H1 (cell line): Measurements from ENCODE around the gene COIL. TPM values are rescaled to one million over a fixed set of nuclear protein-coding genes. Genes with fewer than 3 reads are reported as not detected.

Experiments used
- EP300 ChIP-seq, 2 experiments: IDR thresholded peaks; 1 replicate in 1 of 2; 2 replicates in 1 of 2; pipeline ENCODE4 v1.6.1; 2011 to 2012; ENCODE audit warnings: low read depth in 2 of 2, low read length in 2 of 2, mild to moderate bottlenecking in 2 of 2, borderline replicate concordance in 1 of 2, inconsistent platforms in 1 of 2, moderate library complexity in 1 of 2
- NANOG ChIP-seq: IDR thresholded peaks from 2 replicates; pipeline ENCODE4 v1.6.1; 2011; ENCODE audit warnings: low read length, low read depth, mild to moderate bottlenecking, inconsistent platforms; ENCODE audit not compliant: insufficient read depth, poor library complexity, severe bottlenecking
- RBBP5 ChIP-seq: IDR thresholded peaks from 2 replicates; pipeline ENCODE4 v1.7.1; 2012; ENCODE audit warnings: low read depth, mild to moderate bottlenecking, inconsistent platforms, low read length, moderate library complexity, borderline replicate concordance
- RXRA ChIP-seq: IDR thresholded peaks from 2 replicates; pipeline ENCODE4 v1.6.1; 2011; ENCODE audit warnings: low read depth, mild to moderate bottlenecking, low read length, moderate library complexity; ENCODE audit not compliant: insufficient read depth
- SP1 ChIP-seq: IDR thresholded peaks from 2 replicates; pipeline ENCODE4 v1.6.1; 2011; ENCODE audit warnings: low read depth, low read length
- SUZ12 ChIP-seq: fragments of 200-600 bp; sonication (generic); IDR thresholded peaks from 2 replicates; pipeline ENCODE4 v1.6.1; 2012; ENCODE audit warnings: mild to moderate bottlenecking, inconsistent platforms, low read length, moderate library complexity, mixed read lengths
- polyA plus RNA-seq, 7 experiments: library from polyadenylated mRNA; depleted of rRNA in 3 of 7; stranded (reverse) in 5 of 7; unstranded in 2 of 7; fragments of >200 nt in 5 of 7; fragments of 200-250 nt in 2 of 7; gene quantifications; 1 replicate in 5 of 7; 2 replicates in 1 of 7; 4 replicates in 1 of 7; pipeline versions ENCODE4 v1.2.1 to v1.2.3, GENCODE V29; 2011 to 2013; ENCODE audit warnings: missing spikeins in 2 of 7, mixed read lengths in 2 of 7
- total RNA-seq: library from RNA; stranded (reverse); fragmentation: NEBNext Ultra II Directional; extraction: Animal tissue kit (Norgen Biotek cat#: 25700); gene quantifications from 2 replicates; pipeline ENCODE4 v1.2.1, GENCODE V29; 2021
- TF ChIP-seq, protein P1 (sequence below): IDR thresholded peaks from 2 replicates; pipeline ENCODE4 v1.6.1; 2012; ENCODE audit warnings: inconsistent platforms
- TF ChIP-seq, protein P2 (sequence below), 3 experiments: IDR thresholded peaks; 1 replicate in 2 of 3; 2 replicates in 1 of 3; pipeline versions ENCODE4 v1.5.1 to v1.6.1; 2011; ENCODE audit warnings: low read length in 3 of 3, mild to moderate bottlenecking in 3 of 3, inconsistent platforms in 2 of 3, low read depth in 1 of 3, moderate library complexity in 1 of 3; ENCODE audit not compliant: insufficient read depth in 1 of 3; ENCODE audit errors: control extremely low read depth in 1 of 3

The COIL gene
- total and polyA plus RNA-seq, 2 of the 8 experiments (the other 6 are each of a cell fraction or from before 2014, with no cell fraction given) = 5.2 to 23.6 TPM

DNA sequence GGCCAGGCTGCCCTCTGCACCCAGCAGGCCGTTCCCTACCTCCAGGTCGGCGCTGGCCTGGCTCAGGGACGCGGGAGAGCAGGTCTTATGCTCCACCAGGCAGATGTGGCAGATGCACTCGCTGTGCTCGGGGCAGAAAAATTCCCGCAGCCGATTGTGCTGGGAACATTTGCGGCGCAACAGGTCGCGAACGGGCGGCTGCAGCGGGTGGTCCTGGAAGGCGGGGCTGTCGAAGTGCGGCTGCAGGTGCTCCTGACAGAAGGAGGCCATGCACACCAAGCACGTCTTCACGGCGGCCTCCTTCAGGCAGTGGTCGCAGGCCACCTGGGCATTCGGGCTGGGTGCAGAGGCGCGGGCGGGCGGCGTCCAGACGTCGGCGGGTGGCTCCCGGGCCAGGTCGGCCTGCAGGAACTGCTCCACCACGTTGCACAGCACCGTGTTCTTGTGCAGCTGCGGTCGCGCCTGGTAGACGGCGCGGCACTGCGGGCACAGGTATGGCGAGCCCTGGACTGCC is 47.4 kb downstream of the COIL start (continued):
- TF ChIP-seq, protein P1, sequence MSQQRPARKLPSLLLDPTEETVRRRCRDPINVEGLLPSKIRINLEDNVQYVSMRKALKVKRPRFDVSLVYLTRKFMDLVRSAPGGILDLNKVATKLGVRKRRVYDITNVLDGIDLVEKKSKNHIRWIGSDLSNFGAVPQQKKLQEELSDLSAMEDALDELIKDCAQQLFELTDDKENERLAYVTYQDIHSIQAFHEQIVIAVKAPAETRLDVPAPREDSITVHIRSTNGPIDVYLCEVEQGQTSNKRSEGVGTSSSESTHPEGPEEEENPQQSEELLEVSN = peak; percentile 77
- TF ChIP-seq EP300 (IDR thresholded peaks at IDR 0.05; ENCODE audit: borderline replicate concordance in 1 of 2, low read depth in 2 of 2, low read length in 2 of 2) (no peak), NANOG (no peak), RBBP5 (no peak; the same call in 1 of the 2 replicates), SUZ12 (no peak; the same call in 1 of the 2 replicates), RXRA (no peak), SP1 (no peak)
- TF ChIP-seq, protein P2, sequence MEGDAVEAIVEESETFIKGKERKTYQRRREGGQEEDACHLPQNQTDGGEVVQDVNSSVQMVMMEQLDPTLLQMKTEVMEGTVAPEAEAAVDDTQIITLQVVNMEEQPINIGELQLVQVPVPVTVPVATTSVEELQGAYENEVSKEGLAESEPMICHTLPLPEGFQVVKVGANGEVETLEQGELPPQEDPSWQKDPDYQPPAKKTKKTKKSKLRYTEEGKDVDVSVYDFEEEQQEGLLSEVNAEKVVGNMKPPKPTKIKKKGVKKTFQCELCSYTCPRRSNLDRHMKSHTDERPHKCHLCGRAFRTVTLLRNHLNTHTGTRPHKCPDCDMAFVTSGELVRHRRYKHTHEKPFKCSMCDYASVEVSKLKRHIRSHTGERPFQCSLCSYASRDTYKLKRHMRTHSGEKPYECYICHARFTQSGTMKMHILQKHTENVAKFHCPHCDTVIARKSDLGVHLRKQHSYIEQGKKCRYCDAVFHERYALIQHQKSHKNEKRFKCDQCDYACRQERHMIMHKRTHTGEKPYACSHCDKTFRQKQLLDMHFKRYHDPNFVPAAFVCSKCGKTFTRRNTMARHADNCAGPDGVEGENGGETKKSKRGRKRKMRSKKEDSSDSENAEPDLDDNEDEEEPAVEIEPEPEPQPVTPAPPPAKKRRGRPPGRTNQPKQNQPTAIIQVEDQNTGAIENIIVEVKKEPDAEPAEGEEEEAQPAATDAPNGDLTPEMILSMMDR (IDR thresholded peaks at IDR 0.05; ENCODE audit: control extremely low read depth in 1 of 3, insufficient read depth in 1 of 3, low read depth in 1 of 3, low read length in 3 of 3) = no peak
